ENCODE data around the gene DPP10. TPM values are rescaled to one million over a fixed set of nuclear protein-coding genes. Genes with fewer than 3 reads are reported as not detected.

DPP10 gene
- total RNA-seq, 1 experiment from 2014 or later, result not detected

GRCh38 chr2:114728372-114728771, 285.9 kb downstream of the DPP10 start:
- DNase-seq (ENCODE audit: unreplicated experiment), result no peak
- Mint-ChIP-seq H3K36me3 (ENCODE audit: insufficient read depth, unreplicated experiment) (no peaks in the 10 kb centered on the region), H3K4me1 (ENCODE audit: insufficient read depth, unreplicated experiment) (no peaks in the 10 kb centered on the region), H3K27me3 (ENCODE audit: insufficient read depth, unreplicated experiment) (no peaks in the 10 kb centered on the region), H3K9me3 (ENCODE audit: unreplicated experiment) (peaks cover 19% of the 10 kb centered on the region), H3K4me3 (ENCODE audit: unreplicated experiment) (no peak overlapping the region), H3K27ac (ENCODE audit: low read depth, unreplicated experiment) (no peak overlapping the region)
- intact Hi-C loops (cut with micrococcal nuclease), result no loop called here
- BruUV-seq (replicated peaks), result no TSS peak
- ChIA-PET CTCF (interaction anchor here (0.6 to 6.7 kb wide), 3 partner anchors 16 to 1983 kb away, joined by 3 to 64 read pairs (median 5); no protein-coding TSS in a partner anchor), POLR2A (no interaction called here)
- no peak for TF ChIP-seq CTCF (IDR thresholded peaks at IDR 0.05; ENCODE audit: unreplicated experiment)

GRCh38 chr2:114729026-114729425, 286.6 kb downstream of the DPP10 start:
- BruUV-seq (replicated peaks), result no TSS peak
- Mint-ChIP-seq H3K36me3 (ENCODE audit: insufficient read depth, unreplicated experiment) (no peaks in the 10 kb centered on the region), H3K4me1 (ENCODE audit: insufficient read depth, unreplicated experiment) (no peaks in the 10 kb centered on the region), H3K4me3 (ENCODE audit: unreplicated experiment) (no peak overlapping the region), H3K27ac (ENCODE audit: low read depth, unreplicated experiment) (no peak overlapping the region), H3K9me3 (ENCODE audit: unreplicated experiment) (peaks cover 19% of the 10 kb centered on the region), H3K27me3 (ENCODE audit: insufficient read depth, unreplicated experiment) (no peaks in the 10 kb centered on the region)
- peak; percentile 13 for DNase-seq (ENCODE audit: unreplicated experiment)
- ChIA-PET POLR2A (no interaction called here), CTCF (interaction anchor here (0.6 to 6.7 kb wide), 6 partner anchors 8 to 1982 kb away, joined by 3 to 64 read pairs (median 4); no protein-coding TSS in a partner anchor)
- intact Hi-C loops (cut with micrococcal nuclease), result no loop called here
- peak; percentile 14 for TF ChIP-seq CTCF (IDR thresholded peaks at IDR 0.05; ENCODE audit: unreplicated experiment)

GRCh38 chr2:114735126-114735525, 292.7 kb downstream of the DPP10 start:
- ChIA-PET POLR2A (interaction anchor here (0.6 kb wide), 1 partner anchor 357 kb away, joined by 3 read pairs; no protein-coding TSS in a partner anchor), CTCF (no interaction called here)
- no peaks in the 10 kb centered on the region for H3K27me3 Mint-ChIP-seq (ENCODE audit: insufficient read depth, unreplicated experiment)
- H3K27ac Mint-ChIP-seq (ENCODE audit: low read depth, unreplicated experiment), result no peak overlapping the region
- TF ChIP-seq CTCF (IDR thresholded peaks at IDR 0.05; ENCODE audit: unreplicated experiment), result no peak
- no peak for DNase-seq (ENCODE audit: unreplicated experiment)
- intact Hi-C loops (cut with micrococcal nuclease), result no loop called here
- no peak overlapping the region for H3K4me3 Mint-ChIP-seq (ENCODE audit: unreplicated experiment)
- no peaks in the 10 kb centered on the region for H3K36me3 Mint-ChIP-seq (ENCODE audit: insufficient read depth, unreplicated experiment)
- BruUV-seq (replicated peaks), result no TSS peak
- H3K9me3 Mint-ChIP-seq (ENCODE audit: unreplicated experiment), result peaks cover 10% of the 10 kb centered on the region
- no peaks in the 10 kb centered on the region for H3K4me1 Mint-ChIP-seq (ENCODE audit: insufficient read depth, unreplicated experiment)

- no TSS peak for BruUV-seq (replicated peaks)
- ChIA-PET CTCF (no interaction called here), POLR2A (interaction anchor here (0.6 kb wide), 1 partner anchor 206 kb away, joined by 4 read pairs; no protein-coding TSS in a partner anchor)
- H3K36me3 Mint-ChIP-seq (ENCODE audit: insufficient read depth, unreplicated experiment), result no peaks in the 10 kb centered on the region
- DNase-seq (ENCODE audit: unreplicated experiment), result no peak
- H3K4me1 Mint-ChIP-seq (ENCODE audit: insufficient read depth, unreplicated experiment), result no peaks in the 10 kb centered on the region
- no peak overlapping the region for H3K27ac Mint-ChIP-seq (ENCODE audit: low read depth, unreplicated experiment)
- TF ChIP-seq CTCF (IDR thresholded peaks at IDR 0.05; ENCODE audit: unreplicated experiment), result no peak
- intact Hi-C loops (cut with micrococcal nuclease), result no loop called here
- H3K27me3 Mint-ChIP-seq (ENCODE audit: insufficient read depth, unreplicated experiment), result no peaks in the 10 kb centered on the region
- no peak overlapping the region for H3K4me3 Mint-ChIP-seq (ENCODE audit: unreplicated experiment)
- peaks cover 8% of the 10 kb centered on the region for H3K9me3 Mint-ChIP-seq (ENCODE audit: unreplicated experiment)
These were observed 299.8 kb downstream of the DPP10 start for GRCh38 chr2:114742245-114742644.

All from MCF 10A (cell line).